Naive thymus-derived CD4-positive, alpha-beta T cell (primary cell): ENCODE data around the gene SLC6A3. TPM values are rescaled to one million over a fixed set of nuclear protein-coding genes. Genes with fewer than 3 reads are reported as not detected.

Experiments used
- ATAC-seq: fragments of 150-1000 bp; cut with Tn5 transposase; 2 replicates; pipeline ENCODE4 v1.10.0; 2021; ENCODE audit warnings: mild to moderate bottlenecking, moderate library complexity
- CTCF ChIA-PET: fragments of 350-600 bp; sonication (Branson Sonifier 250); formaldehyde crosslinking; loops from one replicate; lab custom pipeline; 2021; ENCODE audit warnings: antibody characterized with exemption; lab: Charles Lee
- POLR2A ChIA-PET: fragments of 350-600 bp; sonication (Branson Sonifier 250); formaldehyde crosslinking; loops from one replicate; lab custom pipeline; 2021; ENCODE audit warnings: antibody characterized with exemption, inconsistent platforms; lab: Charles Lee
- DNase-seq, 9 donors: peaks; one replicate each; pipeline versions ENCODE4 v3.0.0 to v3.0.0-alpha.2; 2020 to 2022; ENCODE audit warnings: mixed read lengths in 1 of 9
- H3K27ac ChIP-seq: one replicate; pipeline ENCODE4 v1.7.0; 2013; ENCODE audit warnings: mild to moderate bottlenecking, low read depth, low read length, moderate library complexity
- H3K27me3 ChIP-seq, 2 donors: one replicate each; pipeline ENCODE4 v1.7.0; 2013; ENCODE audit warnings: low read length in 2 of 2, mild to moderate bottlenecking in 2 of 2, moderate library complexity in 2 of 2; ENCODE audit not compliant: control insufficient read depth in 2 of 2, insufficient read depth in 2 of 2
- H3K36me3 ChIP-seq, 3 experiments: 1 replicate in 2 of 3; 2 replicates in 1 of 3; pipeline ENCODE4 v1.7.0; 2013; ENCODE audit warnings: low read length in 3 of 3, mild to moderate bottlenecking in 3 of 3, moderate library complexity in 1 of 3; ENCODE audit not compliant: insufficient read depth in 3 of 3, control insufficient read depth in 2 of 3
- H3K4me1 ChIP-seq, 2 donors: one replicate each; pipeline ENCODE4 v1.7.0; 2013; ENCODE audit warnings: low read length in 2 of 2, mild to moderate bottlenecking in 2 of 2, moderate library complexity in 1 of 2; ENCODE audit not compliant: control insufficient read depth in 2 of 2, insufficient read depth in 2 of 2
- H3K4me3 ChIP-seq: 2 replicates; pipeline ENCODE4 v1.7.0; 2013; ENCODE audit warnings: mild to moderate bottlenecking, low read length
- H3K9me3 ChIP-seq, 3 experiments: 1 replicate in 2 of 3; 2 replicates in 1 of 3; pipeline ENCODE4 v1.7.0; 2013; ENCODE audit warnings: low read length in 3 of 3; ENCODE audit not compliant: control insufficient read depth in 2 of 3
- H3K27ac Mint-ChIP-seq, 9 donors: one replicate each; pipeline ENCODE4 v1.8.0; 2020 to 2022; ENCODE audit warnings: mixed read lengths in 9 of 9, mild to moderate bottlenecking in 8 of 9, moderate library complexity in 5 of 9, inconsistent platforms in 2 of 9
- H3K27me3 Mint-ChIP-seq, 5 donors: one replicate each; pipeline ENCODE4 v1.8.0; 2021 to 2022; ENCODE audit warnings: mixed read lengths in 5 of 5, mild to moderate bottlenecking in 1 of 5
- H3K36me3 Mint-ChIP-seq, 5 donors: one replicate each; pipeline ENCODE4 v1.8.0; 2020 to 2022; ENCODE audit warnings: mixed read lengths in 5 of 5, mild to moderate bottlenecking in 3 of 5, inconsistent platforms in 1 of 5
- H3K4me1 Mint-ChIP-seq, 7 donors: one replicate each; pipeline ENCODE4 v1.8.0; 2020 to 2022; ENCODE audit warnings: mixed read lengths in 7 of 7, mild to moderate bottlenecking in 3 of 7, inconsistent platforms in 1 of 7
- H3K4me3 Mint-ChIP-seq, 10 donors: one replicate each; pipeline ENCODE4 v1.8.0; 2020 to 2022; ENCODE audit warnings: mild to moderate bottlenecking in 10 of 10, mixed read lengths in 10 of 10, moderate library complexity in 6 of 10, inconsistent platforms in 2 of 10
- H3K9me3 Mint-ChIP-seq, 11 donors: one replicate each; pipeline ENCODE4 v1.8.0; 2020 to 2022; ENCODE audit warnings: mixed read lengths in 11 of 11, mild to moderate bottlenecking in 4 of 11, inconsistent platforms in 1 of 11, moderate library complexity in 1 of 11
- intact Hi-C, 2 donors: fragments of 100-400 bp; cut with micrococcal nuclease; formaldehyde crosslinking; loops; one replicate each; pipeline ENCODE4 v1.15.1; 2023
- polyA plus RNA-seq, 2 donors: library from polyadenylated mRNA; unstranded; fragments of 300-500 nt; fragmentation: Illumina TruSeq; gene quantifications; one replicate each; pipeline ENCODE4 v1.2.3, GENCODE V29; 2021
- total RNA-seq, 6 experiments: library from RNA in 5 of 6; stranded (reverse) in 5 of 6; gene quantifications; 1 replicate in 5 of 6; 2 replicates in 1 of 6; pipeline ENCODE4 v1.2.3 and lab custom pipeline; 2021 to 2026

Gene SLC6A3
- total and polyA plus RNA-seq, 7 experiments from 2014 or later = 0.07 TPM; not detected in 6

- CTCF ChIA-PET = no interaction called here
- no peaks in the 10 kb centered on the region for H3K27me3 ChIP-seq
- peaks cover 0 to 7% (median 0%) of the 10 kb centered on the region in 11 donors for H3K9me3 Mint-ChIP-seq
- ATAC-seq (no peak), DNase-seq (peak in 1 of 9 donors; percentile 2)
- H3K27ac ChIP-seq = no peak overlapping the region
- intact Hi-C loops = no loop called here
- peaks cover 0 to 4% (median 0%) of the 10 kb centered on the region in 3 experiments for H3K9me3 ChIP-seq
- H3K4me1 ChIP-seq = peaks cover 0 to 19% of the 10 kb centered on the region in 2 donors
- no peaks in the 10 kb centered on the region for H3K36me3 Mint-ChIP-seq
- peaks cover 0 to 33% (median 9%) of the 10 kb centered on the region in 7 donors for H3K4me1 Mint-ChIP-seq
- POLR2A ChIA-PET = no interaction called here
- H3K27ac Mint-ChIP-seq = no peak overlapping the region
- peaks cover 39 to 63% (median 51%) of the 10 kb centered on the region in 5 donors for H3K27me3 Mint-ChIP-seq
- H3K4me3 ChIP-seq = no peak overlapping the region
- H3K4me3 Mint-ChIP-seq = peak overlapping the region in 1 of 10 donors; percentile 40
- H3K36me3 ChIP-seq = no peaks in the 10 kb centered on the region
These were observed 705 bp upstream of the SLC6A3 start for GRCh38 chr5:1445689-1446601.

DNA sequence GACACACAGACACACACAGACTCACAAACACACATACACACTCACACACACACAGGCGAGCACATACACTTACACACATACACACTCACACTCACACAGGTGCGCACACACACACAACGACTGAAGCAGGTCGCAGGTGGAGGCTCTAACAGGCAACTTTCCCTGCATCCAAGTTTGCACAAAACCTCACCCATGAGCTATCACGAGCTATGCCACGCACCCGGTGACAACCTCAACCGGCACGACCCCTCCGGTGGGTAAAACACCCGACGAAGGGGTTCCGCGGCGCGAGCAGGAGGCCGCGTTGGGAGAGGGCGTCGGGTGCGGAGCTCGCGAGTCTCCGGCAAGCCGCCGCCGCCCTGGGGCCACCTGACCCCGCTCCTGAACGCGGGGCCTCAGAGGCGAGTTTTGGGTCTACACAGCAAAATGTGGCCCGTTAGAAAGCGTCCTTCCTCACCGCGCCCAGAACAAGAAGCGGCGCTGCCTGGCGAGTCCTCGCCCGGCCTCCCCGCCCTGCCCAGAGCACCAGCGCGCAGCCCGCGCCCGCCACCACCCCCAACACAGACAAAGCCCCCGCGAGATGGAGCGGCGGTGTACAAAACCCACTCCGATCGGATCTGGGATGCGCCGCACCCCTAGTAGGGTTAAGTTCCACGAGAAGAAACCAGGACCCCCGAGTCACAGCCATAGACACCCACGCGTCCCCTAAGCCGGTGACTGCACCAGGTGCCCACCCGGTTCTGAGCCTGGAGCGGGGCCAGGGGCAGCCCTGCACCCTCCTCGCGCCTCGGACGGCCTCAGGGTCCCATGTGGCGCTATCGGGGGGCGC, 665 bp downstream of the SLC6A3 start:
- H3K9me3 Mint-ChIP-seq = peaks cover 3 to 19% (median 8%) of the 10 kb centered on the region in 11 donors
- Histone ChIP-seq H3K4me1 (peaks cover 0 to 19% of the 10 kb centered on the region in 2 donors), H3K4me3 (no peak overlapping the region), H3K9me3 (peaks cover 0 to 10% (median 0%) of the 10 kb centered on the region in 3 experiments), H3K27ac (no peak overlapping the region), H3K36me3 (no peaks in the 10 kb centered on the region), H3K27me3 (no peaks in the 10 kb centered on the region)
- peaks cover 0 to 33% (median 9%) of the 10 kb centered on the region in 7 donors for H3K4me1 Mint-ChIP-seq
- CTCF ChIA-PET = no interaction called here
- H3K27me3 Mint-ChIP-seq = peaks cover 48 to 77% (median 53%) of the 10 kb centered on the region in 5 donors
- POLR2A ChIA-PET = no interaction called here
- peak overlapping the region in 7 of 10 donors; percentile 17 to 79 (median 36) for H3K4me3 Mint-ChIP-seq
- H3K27ac Mint-ChIP-seq = peak overlapping the region in 1 of 9 donors; percentile 48
- no peak for ATAC-seq
- peaks cover 0 to 6% (median 0%) of the 10 kb centered on the region in 5 donors for H3K36me3 Mint-ChIP-seq
- intact Hi-C loops = no loop called here
- peak in 1 of 9 donors; percentile 5 for DNase-seq

DNA sequence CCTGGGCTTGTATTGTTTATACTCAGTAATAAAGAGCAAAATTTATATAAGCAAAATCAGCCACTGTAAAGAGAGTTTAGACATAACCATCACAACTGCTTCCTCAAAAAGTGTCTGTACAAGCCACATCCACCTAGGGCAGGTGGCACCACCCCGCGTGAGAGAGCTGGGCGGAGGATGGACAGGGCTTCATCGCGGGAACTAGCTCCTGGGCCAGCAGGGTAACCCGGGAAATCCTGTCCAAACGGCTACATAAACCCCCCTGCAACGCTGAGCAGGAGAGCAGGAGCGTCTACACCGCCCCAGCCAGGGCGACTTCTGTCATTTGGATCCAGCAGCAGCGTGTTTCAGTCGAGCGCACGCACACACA, 1.3 kb downstream of the SLC6A3 start:
- Histone ChIP-seq H3K27ac (no peak overlapping the region), H3K9me3 (peaks cover 0 to 10% (median 0%) of the 10 kb centered on the region in 3 experiments), H3K4me1 (peaks cover 0 to 17% of the 10 kb centered on the region in 2 donors), H3K36me3 (no peaks in the 10 kb centered on the region), H3K27me3 (no peaks in the 10 kb centered on the region), H3K4me3 (no peak overlapping the region)
- ChIA-PET CTCF (no interaction called here), POLR2A (no interaction called here)
- peak overlapping the region in 1 of 9 donors; percentile 48 for H3K27ac Mint-ChIP-seq
- H3K9me3 Mint-ChIP-seq = peaks cover 3 to 17% (median 8%) of the 10 kb centered on the region in 11 donors
- DNase-seq = peak in 1 of 9 donors; percentile 0
- peaks cover 45 to 74% (median 49%) of the 10 kb centered on the region in 5 donors for H3K27me3 Mint-ChIP-seq
- intact Hi-C loops = no loop called here
- no peak for ATAC-seq
- peaks cover 0 to 32% (median 9%) of the 10 kb centered on the region in 7 donors for H3K4me1 Mint-ChIP-seq
- H3K36me3 Mint-ChIP-seq = peaks cover 0 to 6% (median 0%) of the 10 kb centered on the region in 5 donors
- peak overlapping the region in 6 of 10 donors; percentile 9 to 79 (median 36) for H3K4me3 Mint-ChIP-seq

GRCh38 chr5:1443171-1443570, 2.1 kb downstream of the SLC6A3 start:
- Mint-ChIP-seq H3K4me1 (peaks cover 0 to 25% (median 9%) of the 10 kb centered on the region in 7 donors), H3K27ac (no peak overlapping the region), H3K36me3 (peaks cover 0 to 6% (median 0%) of the 10 kb centered on the region in 5 donors), H3K4me3 (peak overlapping the region in 1 of 10 donors; percentile 9), H3K27me3 (peaks cover 39 to 77% (median 46%) of the 10 kb centered on the region in 5 donors), H3K9me3 (peaks cover 3 to 12% (median 7%) of the 10 kb centered on the region in 11 donors)
- Histone ChIP-seq H3K4me3 (no peak overlapping the region), H3K4me1 (peaks cover 0 to 9% of the 10 kb centered on the region in 2 donors), H3K27ac (no peak overlapping the region), H3K27me3 (no peaks in the 10 kb centered on the region), H3K36me3 (no peaks in the 10 kb centered on the region), H3K9me3 (peaks cover 0 to 10% (median 0%) of the 10 kb centered on the region in 3 experiments)
- no peak for ATAC-seq
- ChIA-PET CTCF (interaction anchor here (0.7 kb wide), 1 partner anchor 33 kb away, joined by 5 read pairs; no protein-coding TSS in a partner anchor), POLR2A (no interaction called here)
- no peak for DNase-seq
- intact Hi-C loops = no loop called here

DNA sequence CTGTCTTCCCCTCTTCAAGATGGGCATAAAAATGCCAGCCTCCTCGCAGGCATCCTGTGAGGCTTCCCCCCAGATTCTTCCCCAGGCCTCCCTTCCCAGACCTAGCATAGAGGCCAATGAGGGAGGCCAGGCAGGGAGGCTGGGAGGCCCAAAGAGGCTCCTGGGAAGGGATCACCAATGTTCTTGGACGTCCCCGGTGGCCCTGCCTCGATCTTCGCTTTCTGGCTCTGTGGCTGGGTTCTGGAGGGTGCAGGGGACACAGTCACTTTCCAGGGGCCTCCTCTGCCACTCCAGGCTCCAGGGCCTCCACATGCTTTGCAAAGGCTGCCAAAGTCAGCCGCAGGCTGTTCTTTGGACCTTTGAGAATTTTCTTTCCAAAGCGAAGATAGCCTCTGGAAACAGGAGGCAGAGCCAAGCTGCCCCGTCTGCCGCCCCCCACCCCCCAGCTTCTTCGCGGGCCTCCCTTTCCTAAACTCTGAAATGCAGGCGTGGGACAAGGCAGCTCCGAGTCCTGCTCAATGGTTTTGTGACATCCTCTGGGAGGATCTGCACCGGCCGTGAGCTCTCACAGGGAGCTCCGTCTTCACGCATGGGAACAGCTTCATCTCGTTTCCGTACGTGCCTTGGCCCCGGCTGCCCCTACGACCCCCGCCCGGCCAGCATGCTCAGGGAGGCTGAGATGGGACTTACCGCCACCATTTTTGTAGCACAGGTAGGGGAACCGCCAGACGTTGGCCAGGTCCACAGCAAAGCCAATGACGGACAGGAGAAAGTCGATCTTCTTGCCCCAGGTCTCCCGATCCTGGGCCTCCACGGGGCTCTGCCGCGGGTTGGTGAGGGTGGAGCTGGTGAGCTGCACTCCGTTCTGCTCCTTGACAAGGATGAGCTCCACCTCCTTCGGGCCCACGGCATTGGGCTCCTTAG, 2.8 kb downstream of the SLC6A3 start:
- H3K27me3 ChIP-seq = no peaks in the 10 kb centered on the region
- intact Hi-C loops = no loop called here

More for the DNA sequence above, 2.8 kb downstream of the SLC6A3 start:
- Histone ChIP-seq H3K4me1 (peaks cover 0 to 2% of the 10 kb centered on the region in 2 donors), H3K9me3 (peaks cover 0 to 10% (median 0%) of the 10 kb centered on the region in 3 experiments), H3K36me3 (no peaks in the 10 kb centered on the region), H3K27ac (no peak overlapping the region), H3K4me3 (no peak overlapping the region)
- no peak for ATAC-seq
- ChIA-PET CTCF (interaction anchor here (0.7 kb wide), 1 partner anchor 34 kb away, joined by 5 read pairs; no protein-coding TSS in a partner anchor), POLR2A (no interaction called here)
- Mint-ChIP-seq H3K4me3 (no peak overlapping the region), H3K27me3 (peaks cover 33 to 74% (median 44%) of the 10 kb centered on the region in 5 donors), H3K4me1 (peaks cover 0 to 18% (median 9%) of the 10 kb centered on the region in 7 donors), H3K36me3 (peaks cover 0 to 6% (median 0%) of the 10 kb centered on the region in 5 donors), H3K9me3 (peaks cover 3 to 12% (median 7%) of the 10 kb centered on the region in 11 donors), H3K27ac (no peak overlapping the region)
- DNase-seq = no peak
